Lower leg skin (tissue), 4 donors: Measurements from ENCODE around the gene AKIRIN2. TPM values are rescaled to one million over a fixed set of nuclear protein-coding genes. Genes with fewer than 3 reads are reported as not detected.
"Not testable (repeated sequence)": the region's sequence is repeated elsewhere in the genome, so short reads cannot be mapped to it uniquely, and the experiment has no call there.

Experiments used
- DNase-seq, 2 donors: peaks; one replicate each; pipeline ENCODE4 v3.0.0-alpha.2; 2019; ENCODE audit warnings: low spot score in 2 of 2
- H3K4me3 ChIP-seq: fragments of 200-600 bp; sonication (generic); 2 replicates; pipeline ENCODE4 v1.5.1; 2017; ENCODE audit warnings: mild to moderate bottlenecking, low read depth; ENCODE audit not compliant: poor library complexity, severe bottlenecking
- POLR2A ChIP-seq, 2 donors: fragments of 450-650 bp; IDR thresholded peaks; one replicate each; pipeline ENCODE4 v1.6.1; 2016 to 2017; ENCODE audit warnings: antibody characterized with exemption in 2 of 2, mild to moderate bottlenecking in 1 of 2, moderate library complexity in 1 of 2
- WGBS, 2 donors: methylation state at CpG; one replicate each; pipeline ENCODE4 v1.1.5; 2018; 5-methylcytosine and 5-hydroxymethylcytosine counted together
- intact Hi-C: fragments of 100-400 bp; cut with DNase I; formaldehyde crosslinking; loops from one replicate; pipeline ENCODE4 v1.15.0; 2023; ENCODE audit warnings: low total_unique reads
- total RNA-seq, 4 donors: library from RNA; depleted of rRNA; stranded (reverse); fragments of >200 nt; gene quantifications; one replicate each; pipeline ENCODE4 v1.1.0, GENCODE V29; 2016
- TF ChIP-seq, protein P1 (sequence below), 3 donors: fragments of 450-650 bp; IDR thresholded peaks; one replicate each; pipeline ENCODE4 v1.5.1; 2016; ENCODE audit warnings: antibody characterized with exemption in 3 of 3, mild to moderate bottlenecking in 3 of 3, moderate library complexity in 2 of 3

The AKIRIN2 gene
- total RNA-seq, 4 donors from 2014 or later: 11.2 to 30.3 (median 17.2) TPM

DNA sequence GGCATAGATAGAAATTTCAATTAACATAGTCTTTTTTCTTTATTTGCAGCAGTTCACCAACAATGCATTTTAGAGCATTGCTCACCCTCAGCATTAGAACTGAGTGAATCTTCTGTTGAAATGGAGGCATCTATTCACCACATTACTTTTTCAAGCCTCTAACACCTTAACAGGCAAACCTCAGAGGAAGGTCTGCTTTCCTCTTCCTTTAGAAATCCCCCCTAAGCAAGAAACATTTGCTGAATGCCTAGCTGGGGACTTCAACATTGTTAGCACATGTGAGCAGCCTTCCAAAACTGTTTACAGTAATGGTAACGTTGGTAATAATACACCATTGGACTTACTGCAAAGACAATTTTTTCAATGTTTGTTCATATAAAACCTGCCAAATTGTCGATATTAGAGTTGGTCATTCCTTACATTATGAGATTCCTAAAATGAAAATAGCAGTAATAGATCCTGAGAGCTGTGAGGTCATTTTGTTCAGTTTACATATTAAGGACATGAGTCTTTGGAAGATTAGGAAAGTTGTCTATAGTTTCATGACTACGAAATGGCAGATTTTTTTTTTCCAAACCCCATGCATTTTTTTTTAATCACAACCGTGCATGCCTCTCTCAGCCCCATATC, 20.6 kb upstream of the AKIRIN2 start:
- no peak for DNase-seq
- intact Hi-C loops: no loop called here
- TF ChIP-seq POLR2A (IDR thresholded peaks at IDR 0.05): no peak
- TF ChIP-seq, protein P1, sequence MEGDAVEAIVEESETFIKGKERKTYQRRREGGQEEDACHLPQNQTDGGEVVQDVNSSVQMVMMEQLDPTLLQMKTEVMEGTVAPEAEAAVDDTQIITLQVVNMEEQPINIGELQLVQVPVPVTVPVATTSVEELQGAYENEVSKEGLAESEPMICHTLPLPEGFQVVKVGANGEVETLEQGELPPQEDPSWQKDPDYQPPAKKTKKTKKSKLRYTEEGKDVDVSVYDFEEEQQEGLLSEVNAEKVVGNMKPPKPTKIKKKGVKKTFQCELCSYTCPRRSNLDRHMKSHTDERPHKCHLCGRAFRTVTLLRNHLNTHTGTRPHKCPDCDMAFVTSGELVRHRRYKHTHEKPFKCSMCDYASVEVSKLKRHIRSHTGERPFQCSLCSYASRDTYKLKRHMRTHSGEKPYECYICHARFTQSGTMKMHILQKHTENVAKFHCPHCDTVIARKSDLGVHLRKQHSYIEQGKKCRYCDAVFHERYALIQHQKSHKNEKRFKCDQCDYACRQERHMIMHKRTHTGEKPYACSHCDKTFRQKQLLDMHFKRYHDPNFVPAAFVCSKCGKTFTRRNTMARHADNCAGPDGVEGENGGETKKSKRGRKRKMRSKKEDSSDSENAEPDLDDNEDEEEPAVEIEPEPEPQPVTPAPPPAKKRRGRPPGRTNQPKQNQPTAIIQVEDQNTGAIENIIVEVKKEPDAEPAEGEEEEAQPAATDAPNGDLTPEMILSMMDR (IDR thresholded peaks at IDR 0.05): no peak
- no peak overlapping the region for H3K4me3 ChIP-seq
- WGBS, 2 donors: 46 to 61% methylated on average over 4 of the region's 4 CpGs

GRCh38 chr6:87721311-87721710, 19.3 kb upstream of the AKIRIN2 start:
- WGBS, 2 donors: 42 to 87% methylated on average over 1 of the region's 1 CpG
- intact Hi-C loops: no loop called here
- DNase-seq: no peak
- H3K4me3 ChIP-seq: no peak overlapping the region
- TF ChIP-seq, protein P1 (IDR thresholded peaks at IDR 0.05): no peak
- no peak for TF ChIP-seq POLR2A (IDR thresholded peaks at IDR 0.05)

DNA sequence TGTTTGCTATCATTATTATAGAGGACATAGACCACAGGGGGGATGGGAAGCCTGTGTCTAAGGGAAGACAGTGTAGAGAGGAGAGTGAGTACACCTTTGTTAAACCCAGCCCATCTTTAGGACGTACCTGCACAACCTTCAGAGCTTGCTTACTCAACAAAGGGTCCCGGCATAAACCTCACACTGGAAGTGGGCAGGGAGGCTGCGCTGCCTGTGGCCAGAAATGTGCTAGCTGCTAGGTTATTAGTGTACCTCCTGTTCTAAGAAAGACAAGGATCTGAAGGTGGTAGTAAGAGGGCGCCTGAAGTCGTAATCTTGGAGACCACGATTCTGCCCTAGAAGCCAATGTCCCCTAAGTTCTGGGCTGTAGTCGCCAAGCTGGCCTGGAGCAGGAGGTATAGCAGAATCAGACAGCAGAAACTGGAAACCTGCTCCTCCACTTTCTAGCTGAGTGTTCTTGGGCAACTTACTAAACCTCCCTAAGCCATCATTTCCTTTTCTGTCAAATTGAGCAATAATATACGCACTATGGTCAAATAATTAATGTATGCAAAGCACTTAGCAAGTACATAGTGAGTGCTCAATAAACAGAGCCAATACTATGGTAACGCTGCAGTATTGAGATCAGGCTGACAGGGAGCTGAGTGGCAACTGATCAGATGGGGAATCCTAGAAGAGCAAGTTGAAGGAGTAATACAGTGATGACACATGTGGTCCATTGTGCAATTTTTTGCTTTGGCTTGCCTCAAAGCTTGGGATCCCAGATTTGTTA, 16.8 kb upstream of the AKIRIN2 start:
- no peak overlapping the region for H3K4me3 ChIP-seq
- 64 to 65% methylated on average over 9 of the region's 9 CpGs for WGBS, 2 donors
- intact Hi-C loops: no loop called here
- no peak for DNase-seq
- TF ChIP-seq POLR2A (IDR thresholded peaks at IDR 0.05): no peak
- TF ChIP-seq, protein P1 (IDR thresholded peaks at IDR 0.05): no peak

DNA sequence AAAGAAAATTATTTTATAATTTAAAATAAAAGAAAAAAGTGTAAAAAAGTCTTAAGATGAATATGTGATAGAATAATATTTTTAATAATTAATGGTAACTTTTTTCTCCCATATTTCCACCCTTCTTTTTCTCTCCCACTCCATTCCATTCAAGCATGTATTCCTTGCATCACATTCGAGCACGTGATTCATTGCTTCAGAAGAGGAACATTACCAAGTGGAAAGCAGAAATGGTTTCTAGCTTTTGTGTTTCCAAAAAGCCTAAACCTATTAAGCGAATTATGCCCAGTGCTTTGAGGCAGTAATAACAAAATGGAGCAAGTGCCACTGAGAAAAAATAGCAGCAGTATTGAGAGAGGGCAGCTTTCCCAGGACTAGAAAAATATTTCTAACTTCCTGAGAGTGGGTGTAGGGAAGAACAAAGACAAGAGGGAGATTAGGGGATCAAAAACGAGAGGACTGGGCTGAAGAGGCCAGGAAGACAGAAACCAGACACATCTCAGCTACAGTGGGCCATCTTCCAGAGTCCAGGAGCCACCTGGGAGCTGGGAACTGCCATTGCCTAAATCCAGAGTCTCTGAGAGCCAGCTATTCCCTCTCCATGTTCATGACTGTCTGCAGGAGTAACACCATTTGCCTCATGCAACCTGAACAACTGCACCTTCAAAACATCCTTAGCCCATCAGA, 15.0 kb upstream of the AKIRIN2 start:
- 71 to 79% methylated on average over 4 of the region's 4 CpGs for WGBS, 2 donors
- intact Hi-C loops: no loop called here
- TF ChIP-seq, protein P1 (IDR thresholded peaks at IDR 0.05): no peak
- no peak for TF ChIP-seq POLR2A (IDR thresholded peaks at IDR 0.05)
- H3K4me3 ChIP-seq: no peak overlapping the region
- DNase-seq: no peak

DNA sequence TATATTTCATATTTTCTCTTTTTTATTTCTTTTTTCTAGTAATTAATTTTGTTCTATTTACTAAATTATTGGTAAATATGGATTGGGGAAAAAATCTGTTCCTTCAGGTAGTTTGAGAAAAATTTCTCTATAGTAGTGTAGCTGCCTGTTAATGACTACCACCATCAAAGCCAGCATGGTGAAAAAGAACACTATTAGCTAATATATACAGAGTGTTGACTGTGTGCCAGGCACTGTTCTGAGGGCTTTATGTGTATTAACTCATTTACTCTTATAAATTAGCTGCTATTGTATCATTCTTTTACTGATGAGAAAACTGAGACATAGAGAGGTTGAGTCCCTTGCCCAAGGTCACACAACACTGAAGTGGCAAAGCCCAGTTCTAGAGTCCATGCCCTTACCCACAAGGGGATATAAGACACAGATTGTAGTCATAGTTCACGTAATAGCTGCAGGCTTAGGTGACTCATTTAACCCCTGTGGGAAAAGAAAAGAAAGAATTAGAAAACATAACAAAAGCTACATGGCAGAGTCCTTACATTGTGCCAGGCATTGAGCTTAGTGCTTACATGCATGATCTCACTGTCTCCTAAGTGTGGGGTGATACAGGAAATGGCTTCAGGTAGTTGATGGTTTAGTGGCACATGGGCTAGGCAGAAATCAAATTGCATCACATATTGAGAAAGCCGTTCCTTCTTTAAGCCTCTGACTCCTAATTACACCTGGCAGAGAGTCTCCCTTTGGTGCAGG, 12.2 kb upstream of the AKIRIN2 start:
- no peak for DNase-seq
- TF ChIP-seq POLR2A (IDR thresholded peaks at IDR 0.05): no peak
- TF ChIP-seq, protein P1 (IDR thresholded peaks at IDR 0.05): no peak
- H3K4me3 ChIP-seq: no peak overlapping the region
- intact Hi-C loops: no loop called here
- 51 to 54% methylated on average over 2 of the region's 2 CpGs for WGBS, 2 donors

DNA sequence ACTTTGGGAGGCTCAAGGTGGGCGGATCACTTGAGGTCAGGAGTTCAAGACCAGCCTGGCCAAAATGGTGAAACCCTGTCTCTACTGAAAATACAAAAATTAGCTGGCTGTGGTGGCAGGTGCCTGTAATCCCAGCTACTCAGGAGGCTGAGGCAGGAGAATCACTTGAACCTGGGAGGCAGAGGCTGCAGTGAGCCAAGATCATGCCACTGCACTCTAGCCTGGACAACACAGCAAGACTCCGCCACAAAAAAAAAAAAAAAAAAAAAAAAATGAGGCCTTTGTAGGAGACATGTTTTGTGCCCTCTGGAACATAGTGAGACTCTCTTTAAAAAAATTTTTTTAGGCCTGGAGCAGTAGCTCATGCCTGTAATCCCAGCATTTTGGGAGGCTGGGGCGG, 10.7 kb upstream of the AKIRIN2 start:
- intact Hi-C loops, H3K4me3 ChIP-seq, DNase-seq: not testable (repeated sequence)
- 97 to 98% methylated on average over 3 of the region's 3 CpGs for WGBS, 2 donors
